Measurements from ENCODE around the gene SMARCAD1. TPM values are rescaled to one million over a fixed set of nuclear protein-coding genes. Genes with fewer than 3 reads are reported as not detected.

The SMARCAD1 gene
- total RNA-seq, 1 experiment from 2014 or later = 57.1 TPM

- no peak for DNase-seq
- H3T11ph ChIP-seq (ENCODE audit: low read length) = no peak overlapping the region
- no peak overlapping the region for H3K18ac ChIP-seq (ENCODE audit: insufficient read length, low read depth, low read length)
- no peak overlapping the region for H3K56ac ChIP-seq (ENCODE audit: insufficient read length, low read depth, low read length)
- no peak overlapping the region for H4K91ac ChIP-seq (ENCODE audit: insufficient read length, low read depth, low read length)
- no peak overlapping the region for H3K14ac ChIP-seq (ENCODE audit: insufficient read depth, low read length)
- no peak overlapping the region for H3K4ac ChIP-seq (ENCODE audit: low read depth, low read length)
- no peaks in the 10 kb centered on the region for H3K27me3 ChIP-seq (ENCODE audit: insufficient read depth, low read length)
- no peak overlapping the region for H2BK5ac ChIP-seq (ENCODE audit: insufficient read length, low read length)
- no peak overlapping the region for H2BK15ac ChIP-seq (ENCODE audit: low read depth, low read length)
- Mint-ChIP-seq H3K4me1 (no peaks in the 10 kb centered on the region), H3K27ac (no peak overlapping the region), H3K36me3 (ENCODE audit: insufficient read depth in 1 of 3, low read depth in 3 of 3) (no peaks in the 10 kb centered on the region; a peak in 1 of 7 replicates), H3K9me3 (peaks cover 0 to 8% of the 10 kb centered on the region in 2 experiments; a peak in 2 of 5 replicates), H3K4me3 (no peak overlapping the region), H3K27me3 (ENCODE audit: low read depth) (no peaks in the 10 kb centered on the region)
- no peak overlapping the region for H2BK120ac ChIP-seq (ENCODE audit: low read depth, low read length, poor library complexity, severe bottlenecking)
- H3K79me2 ChIP-seq (ENCODE audit: insufficient read depth, low read length) = no peaks in the 10 kb centered on the region
- H3K23me2 ChIP-seq (ENCODE audit: insufficient read length, low read depth, low read length, poor library complexity, severe bottlenecking) = no peaks in the 10 kb centered on the region
- H2AK5ac ChIP-seq (ENCODE audit: insufficient read length, low read length) = no peak overlapping the region
- H4K8ac ChIP-seq (replicated peaks; ENCODE audit: insufficient read length, low read depth, low read length) = no peak overlapping the region
- no peak overlapping the region for H3K4me2 ChIP-seq (ENCODE audit: insufficient read depth, insufficient read length, low read length)
- no peaks in the 10 kb centered on the region for H4K20me1 ChIP-seq (ENCODE audit: control insufficient read depth, insufficient read depth, insufficient read length)
- H3K79me1 ChIP-seq (ENCODE audit: insufficient read depth, low read depth, low read length, poor library complexity, severe bottlenecking) = no peaks in the 10 kb centered on the region
- H4K5ac ChIP-seq (ENCODE audit: insufficient read length, low read depth, low read length) = no peak overlapping the region
- WGBS (ENCODE audit: extremely low coverage, insufficient read length, low lambda C conversion rate) = no CpG with 5 or more reads among the region's 3 CpGs
- H2BK20ac ChIP-seq (ENCODE audit: low read depth, low read length, poor library complexity, severe bottlenecking) = no peak overlapping the region
- H3K9ac ChIP-seq (ENCODE audit: extremely low read depth, insufficient read length, low read length) = no peak overlapping the region
- TF ChIP-seq, protein P1, sequence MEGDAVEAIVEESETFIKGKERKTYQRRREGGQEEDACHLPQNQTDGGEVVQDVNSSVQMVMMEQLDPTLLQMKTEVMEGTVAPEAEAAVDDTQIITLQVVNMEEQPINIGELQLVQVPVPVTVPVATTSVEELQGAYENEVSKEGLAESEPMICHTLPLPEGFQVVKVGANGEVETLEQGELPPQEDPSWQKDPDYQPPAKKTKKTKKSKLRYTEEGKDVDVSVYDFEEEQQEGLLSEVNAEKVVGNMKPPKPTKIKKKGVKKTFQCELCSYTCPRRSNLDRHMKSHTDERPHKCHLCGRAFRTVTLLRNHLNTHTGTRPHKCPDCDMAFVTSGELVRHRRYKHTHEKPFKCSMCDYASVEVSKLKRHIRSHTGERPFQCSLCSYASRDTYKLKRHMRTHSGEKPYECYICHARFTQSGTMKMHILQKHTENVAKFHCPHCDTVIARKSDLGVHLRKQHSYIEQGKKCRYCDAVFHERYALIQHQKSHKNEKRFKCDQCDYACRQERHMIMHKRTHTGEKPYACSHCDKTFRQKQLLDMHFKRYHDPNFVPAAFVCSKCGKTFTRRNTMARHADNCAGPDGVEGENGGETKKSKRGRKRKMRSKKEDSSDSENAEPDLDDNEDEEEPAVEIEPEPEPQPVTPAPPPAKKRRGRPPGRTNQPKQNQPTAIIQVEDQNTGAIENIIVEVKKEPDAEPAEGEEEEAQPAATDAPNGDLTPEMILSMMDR (conservative IDR thresholded peaks at IDR 0.05) = no peak
- H3K4me1 ChIP-seq (ENCODE audit: insufficient read depth, low read length) = no peaks in the 10 kb centered on the region
- no peak overlapping the region for H2BK12ac ChIP-seq (ENCODE audit: insufficient read length, low read depth, low read length)
- no peak overlapping the region for H2AFZ ChIP-seq (ENCODE audit: low read length)
- H3K9me3 ChIP-seq (ENCODE audit: control insufficient read depth, low read depth, low read length) = no peaks in the 10 kb centered on the region
- H3K23ac ChIP-seq (ENCODE audit: insufficient read length, low read depth, low read length) = no peak overlapping the region
- H3K27ac ChIP-seq (ENCODE audit: insufficient read length, low read depth, low read length) = no peak overlapping the region
Measured at GRCh38 chr4:94202769-94203168, 4.9 kb upstream of the SMARCAD1 start.
